Suppressor macrophage (primary cell): ENCODE data around the gene GTF2IRD1.
"Not testable (repeated sequence)": the region's sequence is repeated elsewhere in the genome, so short reads cannot be mapped to it uniquely, and the experiment has no call there.

Source experiments
- DNase-seq, 4 experiments: peaks; one replicate each; pipeline ENCODE4 v3.0.0-alpha.2; 2020 to 2022
- total RNA-seq, 17 experiments: gene quantifications; one replicate each; lab custom pipeline; 2026; ENCODE audit warnings: mixed read lengths in 6 of 17, inconsistent platforms in 3 of 17; lab: John Stamatoyannopoulos, UW

The GTF2IRD1 gene
- total RNA-seq: 2.6 to 23.2 (median 10.5) reads per million in 17 experiments

DNA sequence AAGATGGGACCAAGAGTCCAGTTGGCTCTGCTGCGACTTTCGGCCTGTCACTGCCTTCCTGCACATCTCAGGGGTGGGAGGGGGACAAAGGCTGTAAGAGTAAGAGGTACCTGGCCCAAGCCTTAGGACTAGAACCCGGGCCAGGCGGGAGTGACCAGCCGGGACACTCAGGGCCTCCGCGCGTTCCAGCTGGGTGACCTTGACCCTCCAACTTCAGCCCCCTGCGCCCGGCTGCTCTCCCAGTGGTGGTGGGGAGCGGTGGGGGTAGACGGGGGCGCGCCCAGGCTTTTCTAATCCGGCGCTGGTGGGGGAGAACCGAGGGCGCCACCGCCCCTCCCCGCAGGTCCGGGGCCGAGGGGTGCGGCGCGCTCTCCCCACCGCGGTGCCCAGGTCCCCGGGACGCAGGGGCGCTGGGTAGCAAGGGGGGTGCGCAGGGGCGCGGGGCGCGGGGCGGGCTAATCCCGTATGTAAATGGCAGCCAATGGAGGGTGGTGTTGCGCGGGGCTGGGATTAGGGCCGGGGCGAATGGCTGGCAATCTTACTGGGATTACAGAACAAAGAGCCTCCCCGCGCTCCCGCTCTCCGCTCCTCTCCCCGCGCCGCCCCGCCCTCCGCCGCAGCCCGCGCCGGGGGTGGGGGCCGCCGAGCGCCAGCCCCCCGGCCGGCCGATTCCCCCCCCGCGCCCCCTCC is at the start of gene GTF2IRD1:
Gene GTF2IRD1, plus strand, starts transcription at position 585 of the 690 bp plus-strand sequence. CDS start 54,175 bp downstream, outside the sequence.
- peak; percentile 67 to 86 (median 78) for DNase-seq

- DNase-seq: no peak
These were observed 49.4 kb upstream of the GTF2IRD1 start for GRCh38 chr7:74404388-74404700.

DNA sequence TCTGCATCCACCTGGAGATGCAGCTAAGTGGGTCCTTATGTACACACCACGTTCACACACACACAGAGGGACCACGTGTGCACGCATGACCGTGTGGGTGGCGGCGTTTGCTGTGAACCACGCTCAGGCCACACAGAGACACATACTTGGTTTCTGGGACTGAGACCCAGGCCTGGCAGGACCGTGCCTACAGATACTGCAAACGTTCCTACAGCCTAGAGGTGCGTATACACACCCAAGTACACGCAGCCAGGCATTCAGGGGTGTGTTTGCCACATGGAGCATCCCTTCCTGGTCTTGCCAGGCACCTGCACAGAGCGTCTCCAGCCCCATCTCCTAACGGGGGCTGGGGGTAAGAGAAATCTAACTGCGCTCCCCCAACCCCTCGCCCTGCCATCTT is 49.0 kb upstream of the GTF2IRD1 start:
- no peak for DNase-seq

DNA sequence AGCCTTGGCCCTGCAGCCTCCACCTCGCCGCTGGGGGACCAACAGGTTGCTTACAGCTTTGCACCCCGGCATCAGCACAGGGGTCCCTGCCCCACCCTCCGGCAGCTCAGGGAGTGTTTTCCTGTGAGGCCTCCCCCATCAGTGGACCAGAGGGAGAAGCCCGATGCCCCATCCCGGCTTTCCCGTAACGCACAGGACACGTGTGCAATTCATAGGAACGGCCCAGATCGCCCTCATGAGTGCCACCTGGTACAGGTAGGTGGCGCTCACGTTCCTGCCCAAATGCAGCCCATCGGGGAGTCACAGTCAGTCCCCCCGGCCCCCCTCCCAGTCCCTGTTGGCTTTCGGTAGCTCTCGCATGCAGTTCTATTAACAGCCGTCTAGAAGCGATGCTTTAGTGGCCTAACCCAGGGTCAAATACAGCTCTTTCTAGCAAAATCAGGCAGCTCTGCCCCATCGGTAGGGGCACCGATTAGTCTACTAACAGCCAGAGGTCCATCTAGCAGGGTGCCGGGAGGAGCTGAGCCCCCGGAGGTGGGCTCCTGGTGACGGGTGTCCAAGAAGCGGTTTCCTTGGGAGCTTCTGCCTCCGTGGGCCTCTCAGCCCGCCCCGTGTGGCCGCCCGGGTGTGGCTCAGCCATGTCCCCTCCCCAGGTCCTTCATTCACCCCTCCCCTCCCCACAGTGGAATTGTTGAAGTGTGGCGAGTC is 48.4 kb upstream of the GTF2IRD1 start:
- peak in 1 of 4 experiments; percentile 9 for DNase-seq

- DNase-seq: no peak
These were observed 47.7 kb upstream of the GTF2IRD1 start for GRCh38 chr7:74405899-74406512.

GRCh38 chr7:74407958-74408357 is 45.7 kb upstream of the GTF2IRD1 start:
- no peak for DNase-seq

DNA sequence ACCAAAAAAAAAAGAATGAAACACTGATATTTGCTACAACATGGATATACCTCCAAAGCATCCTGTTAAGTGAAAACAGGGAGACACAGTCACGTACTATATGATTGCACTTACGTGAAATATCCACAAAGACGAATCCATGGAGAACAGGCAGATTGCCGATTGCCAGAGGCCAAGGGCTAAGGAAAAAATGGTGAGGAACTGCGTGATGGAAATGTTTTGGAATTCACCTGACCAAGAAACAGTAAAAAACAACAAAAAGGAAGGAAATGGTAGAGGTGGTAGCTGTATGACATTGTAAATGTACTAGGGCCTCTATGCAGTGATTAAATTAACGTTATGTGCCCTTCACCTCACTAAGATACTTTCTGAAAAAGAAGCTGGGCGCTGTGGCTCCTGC is 44.1 kb upstream of the GTF2IRD1 start:
- DNase-seq: no peak

DNA sequence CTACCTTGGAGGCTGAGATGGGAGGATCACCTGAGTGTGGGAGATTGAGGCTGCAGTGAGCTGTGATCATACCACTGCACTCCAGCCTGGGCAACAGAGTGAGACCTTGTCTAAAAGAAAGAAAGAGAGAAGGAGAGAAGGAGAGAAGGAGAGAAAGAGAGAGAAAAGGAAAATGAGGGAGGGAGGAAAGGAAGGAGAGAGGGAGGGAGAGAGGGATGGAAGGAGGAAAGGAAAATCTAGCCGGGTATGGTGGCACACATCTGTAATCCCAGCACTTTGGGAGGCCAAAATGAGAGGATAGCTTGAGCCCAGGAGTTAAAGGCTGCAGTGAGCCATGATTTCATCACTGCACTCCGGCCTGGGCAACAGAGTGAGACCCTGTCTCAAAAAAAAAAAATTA is 42.9 kb upstream of the GTF2IRD1 start:
- no peak for DNase-seq

DNA sequence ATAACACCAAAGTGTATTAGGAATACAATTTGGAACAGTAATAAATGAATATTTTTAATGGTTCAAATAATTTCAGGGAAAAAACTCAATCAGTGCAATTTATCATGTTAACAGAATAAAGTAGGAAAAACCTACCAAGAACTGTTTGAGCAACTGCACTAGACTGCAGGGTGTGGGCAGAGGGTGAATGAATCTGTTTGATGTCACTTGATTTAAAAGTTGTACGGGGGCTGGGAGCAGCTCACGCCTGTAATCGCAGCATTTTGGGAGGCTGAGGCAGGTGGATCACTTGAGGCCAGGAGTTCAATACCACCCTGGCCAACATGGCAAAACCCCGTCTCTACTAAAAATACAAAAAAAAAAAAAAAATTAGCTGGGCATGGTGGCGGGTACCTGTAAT is 42.1 kb upstream of the GTF2IRD1 start:
- DNase-seq: not testable (repeated sequence)

DNA sequence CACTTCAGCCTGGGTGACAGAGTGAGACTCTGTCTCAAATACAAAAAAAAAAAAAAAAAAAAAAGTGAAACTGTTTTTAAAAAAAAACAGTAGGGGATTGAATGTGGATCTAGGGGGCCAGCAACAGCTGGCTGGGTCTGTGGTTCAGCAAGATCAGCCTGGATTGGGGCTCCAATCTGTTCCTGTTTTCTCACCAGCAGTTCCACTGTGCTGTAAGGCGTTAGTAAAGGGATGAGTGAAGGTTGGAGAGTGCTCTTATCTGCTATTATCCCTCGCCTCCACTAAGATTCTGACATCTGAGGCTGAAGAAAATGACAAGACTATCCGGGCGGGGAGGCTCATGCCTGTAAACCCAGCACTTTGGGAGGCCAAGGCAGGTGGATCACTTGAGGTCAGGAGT is 41.6 kb upstream of the GTF2IRD1 start:
- peak in 3 of 4 experiments; percentile 10 to 18 (median 18) for DNase-seq

GRCh38 chr7:74412603-74413002 is 41.1 kb upstream of the GTF2IRD1 start:
- peak in 2 of 4 experiments; percentile 11 to 22 for DNase-seq

DNA sequence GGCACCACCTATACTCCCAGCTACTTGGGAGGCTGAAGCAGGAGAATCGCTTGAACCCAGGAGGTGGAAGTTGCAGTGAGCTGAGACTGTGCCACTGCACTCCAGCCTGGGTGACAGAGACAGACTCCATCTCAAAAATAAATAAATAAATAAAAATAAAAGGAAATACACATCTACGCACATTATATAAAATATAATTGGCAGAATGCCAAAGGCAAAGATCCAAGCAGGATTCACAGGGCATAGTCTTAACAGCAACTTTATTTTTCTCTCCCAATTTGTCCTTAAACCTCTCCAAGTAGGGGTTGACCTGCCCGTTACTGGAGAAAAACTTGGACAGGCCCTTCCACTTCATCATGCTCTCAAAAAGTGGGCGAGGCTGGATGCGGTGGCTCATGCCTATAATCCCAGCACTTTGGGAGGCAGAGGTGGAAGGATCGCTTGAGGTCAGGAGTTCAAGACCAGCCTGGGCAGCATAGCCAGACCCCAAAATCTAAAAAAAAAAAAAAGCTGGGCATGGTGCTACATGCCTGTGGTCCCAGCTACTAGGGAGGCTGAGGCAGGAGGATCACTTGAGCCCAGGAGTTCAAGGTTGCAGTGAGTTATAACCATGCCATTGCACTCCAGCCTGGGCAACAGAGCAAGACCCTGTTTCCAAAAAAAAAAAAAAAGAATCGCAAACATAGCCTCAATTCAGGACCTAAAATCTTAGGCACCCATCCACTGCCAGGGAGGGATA is 38.9 kb upstream of the GTF2IRD1 start:
- DNase-seq: not testable (repeated sequence)

DNA sequence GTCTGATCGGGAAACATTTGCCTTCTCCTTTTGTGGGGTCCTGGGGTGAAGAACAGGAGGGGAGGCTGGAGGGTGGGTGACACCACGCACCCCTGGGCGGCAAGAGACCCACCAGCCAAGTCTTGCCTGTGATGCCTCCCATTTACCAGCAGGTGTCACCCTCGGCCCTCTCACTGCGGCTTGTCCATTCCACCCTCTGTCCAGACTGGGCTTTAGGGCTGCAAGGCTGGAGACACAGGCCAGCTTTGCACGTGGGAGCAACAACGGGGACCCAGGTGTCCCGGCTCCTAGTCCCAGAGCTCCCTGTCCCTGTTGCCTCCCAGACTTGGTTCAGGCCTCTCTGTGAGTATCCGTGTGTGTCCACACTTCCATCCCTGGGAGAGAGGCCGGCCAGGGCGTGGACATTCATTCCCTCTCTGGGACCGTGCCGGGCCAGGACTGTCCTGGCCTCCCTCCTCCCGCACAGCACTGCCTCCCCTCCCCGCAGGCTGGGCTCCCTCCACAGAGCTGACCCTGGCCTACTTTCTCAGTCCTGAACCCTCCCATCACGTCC is 36.2 kb upstream of the GTF2IRD1 start:
- peak; percentile 70 to 79 (median 75) for DNase-seq

- no peak for DNase-seq
These were observed 35.6 kb upstream of the GTF2IRD1 start for GRCh38 chr7:74418076-74418475.

- DNase-seq: no peak
These were observed 35.2 kb upstream of the GTF2IRD1 start for GRCh38 chr7:74418538-74418937.

DNA sequence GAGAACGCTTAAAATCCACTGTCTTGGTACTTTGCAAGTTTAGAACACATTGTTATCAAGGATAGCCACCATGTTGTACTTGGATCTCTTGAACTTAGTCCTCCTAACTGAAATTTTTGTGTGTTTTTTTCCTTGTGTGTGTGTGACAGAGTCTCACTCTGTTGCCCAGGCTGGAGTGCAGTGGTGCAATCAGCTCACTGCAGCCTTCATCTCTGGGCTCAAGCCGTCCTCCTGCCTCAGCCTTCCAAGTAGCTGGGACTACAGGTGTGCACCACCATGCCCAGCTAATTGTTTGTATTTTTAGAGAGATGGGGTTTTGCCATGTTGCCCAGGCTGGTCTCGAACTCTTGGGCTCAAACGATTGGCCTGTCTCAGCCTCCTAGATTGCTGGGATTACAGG is 34.5 kb upstream of the GTF2IRD1 start:
- DNase-seq: not testable (repeated sequence)

- no peak for DNase-seq
These were observed 33.7 kb upstream of the GTF2IRD1 start for GRCh38 chr7:74420006-74420405.

GRCh38 chr7:74424291-74424880 is 29.3 kb upstream of the GTF2IRD1 start:
- no peak for DNase-seq

- DNase-seq: no peak
These were observed 25.7 kb upstream of the GTF2IRD1 start for GRCh38 chr7:74428023-74428422.

GRCh38 chr7:74429153-74429747 is 24.5 kb upstream of the GTF2IRD1 start:
- DNase-seq: no peak

DNA sequence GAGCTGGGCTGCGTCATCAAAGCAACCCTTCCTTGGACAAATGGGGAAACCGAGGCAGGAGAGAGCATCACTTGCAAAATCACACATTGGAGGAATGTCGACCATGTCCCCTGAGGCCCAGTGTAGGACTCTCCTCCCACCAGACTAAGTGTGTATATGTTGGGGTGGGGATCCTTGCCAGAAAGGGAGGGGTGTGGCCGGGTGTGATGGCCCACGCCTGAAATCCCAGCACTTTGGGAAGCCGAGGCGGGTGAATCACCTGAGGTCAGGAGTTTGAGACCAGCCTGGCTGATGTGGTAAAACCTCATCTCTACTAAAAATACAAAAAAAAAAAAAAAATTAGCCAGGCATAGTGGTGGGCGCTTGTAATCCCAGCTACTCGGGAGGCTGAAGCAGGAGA is 23.3 kb upstream of the GTF2IRD1 start:
- not testable (repeated sequence) for DNase-seq

GRCh38 chr7:74430961-74431466 is 22.7 kb upstream of the GTF2IRD1 start:
- no peak for DNase-seq
